A549 (cell line): Measurements from ENCODE around the gene CLPSL1. TPM values are rescaled to one million over a fixed set of nuclear protein-coding genes. Genes with fewer than 3 reads are reported as not detected.

ENCODE experiments used
- ATAC-seq, 2 experiments: fragments of 200-7000 bp in 1 of 2; fragments of >200 bp in 1 of 2; cut with Nextera tagmentation in 1 of 2; cut with Tn5 transposase in 1 of 2; 3 replicates each; pipeline versions ENCODE4 v1.8.0 to v1.9.1; 2018 to 2020; ENCODE audit warnings: mild to moderate bottlenecking in 1 of 2, moderate library complexity in 1 of 2
- CTCF ChIA-PET: fragments of 300-600 bp; sonication (Branson Sonifier 250); formaldehyde crosslinking; extraction: SDS; loops from one replicate; lab custom pipeline; 2021; ENCODE audit warnings: antibody characterized with exemption, inconsistent platforms; lab: Yijun Ruan, JAX
- POLR2A ChIA-PET: fragments of 350-600 bp; formaldehyde crosslinking; extraction: SDS; loops from one replicate; lab custom pipeline; 2021; ENCODE audit warnings: antibody characterized with exemption, inconsistent platforms; lab: Yijun Ruan, JAX
- DNase-seq, 2 experiments: peaks; one replicate each; pipeline versions ENCODE4 v3.0.0 to v3.0.0-alpha.2; 2011 to 2016; ENCODE audit warnings: low read depth in 1 of 2, low spot score in 1 of 2
- FAIRE-seq: peaks from 2 replicates; lab custom pipeline; 2011; peaks lifted over from hg19 to GRCh38; lab: Jason Lieb, UNC
- H3K27ac ChIP-seq, 2 experiments: fragments of >200 bp; sonication (Bioruptor Twin); formaldehyde crosslinking; 3 replicates each; pipeline ENCODE4 v1.5.1; 2016 to 2017
- H3K4me1 ChIP-seq: fragments of >200 bp; sonication (Bioruptor Twin); formaldehyde crosslinking; 3 replicates; pipeline ENCODE4 v1.6.1; 2016
- H3K4me2 ChIP-seq: fragments of >200 bp; sonication (Bioruptor Twin); formaldehyde crosslinking; 3 replicates; pipeline ENCODE4 v1.6.1; 2016
- H3K4me3 ChIP-seq: fragments of >200 bp; sonication (Bioruptor Twin); formaldehyde crosslinking; 3 replicates; pipeline ENCODE4 v1.5.1; 2016
- H3K9me3 ChIP-seq: fragments of >200 bp; sonication (Bioruptor Twin); formaldehyde crosslinking; 3 replicates; pipeline ENCODE4 v1.6.1; 2016
- ATOH8 ChIP-seq: fragments of 250-450 bp; sonication (Bioruptor Pico); IDR thresholded peaks from 2 replicates; pipeline ENCODE4 v1.5.0; 2020; ENCODE audit warnings: low read depth, mild to moderate bottlenecking, moderate library complexity
- BCL3 ChIP-seq: fragments of >200 bp; sonication (Bioruptor Twin); formaldehyde crosslinking; IDR thresholded peaks from 3 replicates; pipeline ENCODE4 v1.6.1; 2016
- BHLHE40 ChIP-seq: IDR thresholded peaks from 2 replicates; pipeline ENCODE4 v1.6.1; 2012; ENCODE audit warnings: low read depth, low read length, inconsistent platforms
- CHD4 ChIP-seq: fragments of 200-600 bp; sonication (generic); IDR thresholded peaks from 2 replicates; pipeline ENCODE4 v1.6.1; 2016; ENCODE audit warnings: antibody characterized with exemption, mild to moderate bottlenecking, borderline replicate concordance
- CTCF ChIP-seq: fragments of >200 bp; sonication (Bioruptor Twin); formaldehyde crosslinking; IDR thresholded peaks from 3 replicates; pipeline ENCODE4 v1.5.1; 2016
- EHMT2 ChIP-seq: fragments of 200-600 bp; sonication (generic); IDR thresholded peaks from 2 replicates; pipeline ENCODE4 v1.6.1; 2016; ENCODE audit warnings: antibody characterized with exemption, low read depth, mild to moderate bottlenecking, moderate library complexity
- HDAC2 ChIP-seq: fragments of 200-600 bp; sonication (generic); IDR thresholded peaks from 2 replicates; pipeline ENCODE4 v1.6.1; 2016
- HMGXB4 ChIP-seq: fragments of 250-450 bp; sonication (Bioruptor Pico); IDR thresholded peaks from 2 replicates; pipeline ENCODE4 v1.5.0; 2021; ENCODE audit warnings: mild to moderate bottlenecking, moderate library complexity, borderline replicate concordance
- HOXB13 ChIP-seq: fragments of 250-450 bp; sonication (Bioruptor Pico); IDR thresholded peaks from 2 replicates; pipeline ENCODE4 v1.5.0; 2020; ENCODE audit warnings: low read depth, mild to moderate bottlenecking, moderate library complexity
- KDM1A ChIP-seq: fragments of 200-600 bp; sonication (generic); IDR thresholded peaks from 2 replicates; pipeline ENCODE4 v1.6.1; 2016; ENCODE audit warnings: low read depth, mild to moderate bottlenecking
- MAFK ChIP-seq: fragments of 450-650 bp; IDR thresholded peaks from 2 replicates; pipeline ENCODE4 v1.6.1; 2014; ENCODE audit not compliant: partially characterized antibody
- MYC ChIP-seq: IDR thresholded peaks from 2 replicates; pipeline ENCODE4 v1.6.1; 2012; ENCODE audit warnings: mild to moderate bottlenecking, inconsistent platforms, low read length, improper control_type of control experiment, borderline replicate concordance
- PHF8 ChIP-seq: fragments of 200-600 bp; sonication (generic); IDR thresholded peaks from 2 replicates; pipeline ENCODE4 v1.6.1; 2016; ENCODE audit warnings: low read depth, mild to moderate bottlenecking, antibody characterized with exemption, moderate library complexity, borderline replicate concordance
- RAD21 ChIP-seq, 2 experiments: fragments of >200 bp in 1 of 2; sonication (Bioruptor Twin) in 1 of 2; formaldehyde crosslinking in 1 of 2; IDR thresholded peaks in 1 of 2; conservative IDR thresholded peaks in 1 of 2; 2 replicates in 1 of 2; 3 replicates in 1 of 2; pipeline ENCODE4 v1.6.1; 2012 to 2018; ENCODE audit warnings: inconsistent platforms in 1 of 2
- RFX5 ChIP-seq: fragments of 450-650 bp; IDR thresholded peaks from 2 replicates; pipeline ENCODE4 v1.7.1; 2014; ENCODE audit warnings: antibody characterized with exemption, mild to moderate bottlenecking, moderate library complexity
- TFCP2L1 ChIP-seq: fragments of 250-450 bp; sonication (Bioruptor Pico); IDR thresholded peaks from 2 replicates; pipeline ENCODE4 v1.5.0; 2021; ENCODE audit warnings: mild to moderate bottlenecking
- ZSCAN20 ChIP-seq: fragments of 250-450 bp; sonication (Bioruptor Pico); IDR thresholded peaks from 2 replicates; pipeline ENCODE4 v1.8.0; 2022; ENCODE audit warnings: mild to moderate bottlenecking, moderate library complexity
- WGBS: methylation state at CpG from one replicate; pipeline ENCODE4 v1.1.6; 2017; ENCODE audit errors: missing lambda C conversion rate; 5-methylcytosine and 5-hydroxymethylcytosine counted together
- polyA plus RNA-seq, 4 experiments: library from polyadenylated mRNA; depleted of rRNA in 3 of 4; stranded (reverse); fragments of >200 nt; fragmentation: RNase III in 1 of 4; extraction: RNeasy Plus Mini Kit Qiagen cat#74134 plus additional on column Dnase treatment in 1 of 4; gene quantifications; 2 replicates in 3 of 4; 3 replicates in 1 of 4; pipeline ENCODE4 v1.2.3, GENCODE V29; 2011 to 2017

The CLPSL1 gene
- polyA plus RNA-seq, 2 of the 4 experiments (the other 2 are of a cell fraction) = not detected

- no peak for TF ChIP-seq BCL3
Observed at GRCh38 chr6:35751594-35751993, 29.2 kb upstream of the CLPSL1 start (continued).

- POLR2A ChIA-PET = no interaction called here
- WGBS = 63% methylated on average over 4 of the region's 4 CpGs
Observed at GRCh38 chr6:35752330-35752729, 28.5 kb upstream of the CLPSL1 start.

GRCh38 chr6:35754452-35755277, 26.2 kb upstream of the CLPSL1 start:
- FAIRE-seq (no peak), DNase-seq (no peak), ATAC-seq (peak; percentile 35 to 54; a peak in 5 of 6 replicates)
- no peak overlapping the region for H3K4me3 ChIP-seq
- ChIA-PET CTCF (interaction anchor here (0.8 to 1.6 kb wide), 4 partner anchors 10 to 18 kb away, joined by 3 to 5 read pairs (median 4); no protein-coding TSS in a partner anchor), POLR2A (no interaction called here)
- WGBS = 91% methylated on average over 6 of the region's 6 CpGs
- no peaks in the 10 kb centered on the region for H3K9me3 ChIP-seq
- no peaks in the 10 kb centered on the region for H3K4me1 ChIP-seq
- H3K27ac ChIP-seq = no peak overlapping the region
- no peak overlapping the region for H3K4me2 ChIP-seq
- TF ChIP-seq RFX5 (no peak), ATOH8 (CRISPR knock-in tag) (no peak), EHMT2 (no peak), HDAC2 (no peak), CTCF (no peak), KDM1A (no peak), ZSCAN20 (no peak), MAFK (no peak), HMGXB4 (CRISPR knock-in tag) (no peak), HOXB13 (no peak), MYC (no peak), BHLHE40 (no peak), BCL3 (no peak), PHF8 (no peak)

More at GRCh38 chr6:35752330-35752729, 28.5 kb upstream of the CLPSL1 start:
- Histone ChIP-seq H3K4me1 (no peaks in the 10 kb centered on the region), H3K4me3 (no peak overlapping the region), H3K9me3 (no peaks in the 10 kb centered on the region), H3K27ac (no peak overlapping the region), H3K4me2 (no peak overlapping the region)
- CTCF ChIA-PET = interaction anchor here (1.4 kb wide), 1 partner anchor 15 kb away, joined by 5 read pairs; no protein-coding TSS in a partner anchor
- no peak for FAIRE-seq
- no peak for ATAC-seq
- TF ChIP-seq CHD4 (no peak), TFCP2L1 (no peak), CTCF (no peak), RAD21 (conservative IDR thresholded peaks at IDR 0.05 in 1 of 2, IDR thresholded peaks at IDR 0.05 in 1 of 2) (no peak), RFX5 (no peak), BHLHE40 (no peak), ATOH8 (CRISPR knock-in tag) (no peak)
- DNase-seq = no peak
